22Rv1 (cell line): ENCODE results near the gene MTFR1L.

Experiments used
- ZFX ChIP-seq: fragments of 450-650 bp; IDR thresholded peaks from 2 replicates; pipeline ENCODE4 v1.6.1; 2017; ENCODE audit warnings: antibody characterized with exemption, borderline replicate concordance
- TF ChIP-seq, protein P1 (sequence below): fragments of 450-650 bp; IDR thresholded peaks from 2 replicates; pipeline ENCODE4 v1.5.1; 2017; ENCODE audit warnings: mild to moderate bottlenecking

DNA sequence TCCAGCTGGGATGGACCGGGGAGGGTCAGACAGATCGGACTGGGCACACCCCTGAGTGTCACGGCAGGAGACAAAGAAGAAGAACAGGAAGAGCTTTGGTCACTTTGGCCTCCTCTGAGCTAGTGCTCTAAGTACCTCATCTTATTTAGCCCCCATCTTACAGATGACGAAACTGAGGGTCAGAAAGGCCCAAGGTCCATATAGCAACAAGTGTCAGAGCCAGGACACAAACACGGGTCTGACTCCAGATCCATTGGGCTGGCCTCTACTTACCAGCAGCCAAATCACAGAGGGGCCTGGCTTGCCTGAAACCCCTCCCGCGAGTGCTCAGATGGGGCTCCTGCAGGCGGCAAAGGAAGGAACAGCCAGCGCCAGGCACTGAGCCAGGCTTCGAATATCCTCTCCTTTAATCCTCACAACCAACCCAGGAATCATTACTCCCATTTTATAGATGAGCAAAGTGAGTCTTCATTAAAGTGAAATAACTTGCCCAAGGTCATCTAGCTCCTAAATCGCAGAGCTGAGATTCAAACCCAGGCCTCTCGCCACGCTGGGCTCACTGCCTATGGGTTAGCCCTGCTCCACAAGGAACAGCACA is 45.4 kb upstream of the MTFR1L start:
- TF ChIP-seq, protein P1, sequence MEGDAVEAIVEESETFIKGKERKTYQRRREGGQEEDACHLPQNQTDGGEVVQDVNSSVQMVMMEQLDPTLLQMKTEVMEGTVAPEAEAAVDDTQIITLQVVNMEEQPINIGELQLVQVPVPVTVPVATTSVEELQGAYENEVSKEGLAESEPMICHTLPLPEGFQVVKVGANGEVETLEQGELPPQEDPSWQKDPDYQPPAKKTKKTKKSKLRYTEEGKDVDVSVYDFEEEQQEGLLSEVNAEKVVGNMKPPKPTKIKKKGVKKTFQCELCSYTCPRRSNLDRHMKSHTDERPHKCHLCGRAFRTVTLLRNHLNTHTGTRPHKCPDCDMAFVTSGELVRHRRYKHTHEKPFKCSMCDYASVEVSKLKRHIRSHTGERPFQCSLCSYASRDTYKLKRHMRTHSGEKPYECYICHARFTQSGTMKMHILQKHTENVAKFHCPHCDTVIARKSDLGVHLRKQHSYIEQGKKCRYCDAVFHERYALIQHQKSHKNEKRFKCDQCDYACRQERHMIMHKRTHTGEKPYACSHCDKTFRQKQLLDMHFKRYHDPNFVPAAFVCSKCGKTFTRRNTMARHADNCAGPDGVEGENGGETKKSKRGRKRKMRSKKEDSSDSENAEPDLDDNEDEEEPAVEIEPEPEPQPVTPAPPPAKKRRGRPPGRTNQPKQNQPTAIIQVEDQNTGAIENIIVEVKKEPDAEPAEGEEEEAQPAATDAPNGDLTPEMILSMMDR: no peak
- TF ChIP-seq ZFX: no peak
